GM18858 (cell line): ENCODE results near the gene DTX4.

Experiments
- ATAC-seq: cut with Tn5 transposase; IDR thresholded peaks from one replicate; pipeline ENCODE4 v1.9.1; 2021; ENCODE audit not compliant: unreplicated experiment

Gene DTX4

DNA sequence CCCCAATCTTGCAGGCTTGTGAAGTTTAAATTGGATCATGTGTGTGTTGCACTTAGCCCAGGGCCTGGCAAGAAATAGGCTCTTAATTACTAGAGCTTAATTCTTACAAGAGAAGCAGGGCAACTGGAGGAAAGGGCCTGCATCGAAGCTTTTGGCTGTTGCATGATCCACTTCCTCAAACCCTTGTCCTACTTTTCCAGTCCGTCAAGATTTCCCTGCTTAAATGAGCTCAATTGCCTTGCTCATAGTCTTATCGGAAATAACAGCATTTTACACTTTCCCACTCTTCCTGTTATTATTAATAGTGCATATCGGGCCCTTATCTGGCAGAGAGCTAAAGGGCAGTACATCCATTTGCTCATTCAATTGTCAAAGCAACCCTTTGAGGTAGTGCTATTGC lies 18.1 kb downstream of the DTX4 start:
- ATAC-seq: no peak

DNA sequence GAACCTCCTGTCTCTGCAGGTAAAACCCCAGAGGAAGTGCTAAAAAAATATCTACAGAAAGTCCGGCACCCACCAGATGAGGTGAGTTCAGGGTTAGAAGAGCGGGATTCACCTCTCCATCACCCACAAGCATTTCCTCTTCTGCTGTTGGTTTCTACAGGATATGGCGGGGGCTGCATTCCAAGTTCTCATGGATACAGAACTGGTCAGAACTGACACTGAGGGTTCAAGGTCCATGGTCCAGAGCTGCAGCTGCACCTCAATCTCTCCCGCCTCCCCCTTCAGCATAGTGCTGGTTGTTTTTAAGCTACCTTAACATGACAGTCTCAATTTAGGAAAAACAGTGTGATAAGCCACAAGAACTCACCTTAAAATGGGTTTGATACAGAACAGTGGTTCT lies 19.2 kb downstream of the DTX4 start:
- no peak for ATAC-seq

DNA sequence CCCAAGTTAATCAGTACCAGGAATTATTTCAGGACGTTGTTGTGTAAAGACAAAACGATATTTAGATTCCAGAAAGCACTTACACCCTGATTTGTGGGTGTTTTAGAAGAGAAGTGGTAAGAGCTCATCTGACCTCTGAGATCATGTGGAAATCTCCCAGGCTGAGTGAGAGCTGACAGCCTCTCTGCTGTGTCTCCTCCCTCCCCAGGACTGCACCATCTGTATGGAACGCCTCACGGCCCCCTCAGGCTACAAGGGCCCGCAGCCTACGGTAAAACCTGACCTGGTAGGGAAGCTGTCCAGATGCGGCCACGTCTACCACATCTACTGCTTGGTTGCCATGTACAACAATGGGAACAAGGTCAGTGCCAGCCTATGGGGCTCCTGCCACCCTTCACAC lies 20.0 kb downstream of the DTX4 start:
- ATAC-seq: no peak

DNA sequence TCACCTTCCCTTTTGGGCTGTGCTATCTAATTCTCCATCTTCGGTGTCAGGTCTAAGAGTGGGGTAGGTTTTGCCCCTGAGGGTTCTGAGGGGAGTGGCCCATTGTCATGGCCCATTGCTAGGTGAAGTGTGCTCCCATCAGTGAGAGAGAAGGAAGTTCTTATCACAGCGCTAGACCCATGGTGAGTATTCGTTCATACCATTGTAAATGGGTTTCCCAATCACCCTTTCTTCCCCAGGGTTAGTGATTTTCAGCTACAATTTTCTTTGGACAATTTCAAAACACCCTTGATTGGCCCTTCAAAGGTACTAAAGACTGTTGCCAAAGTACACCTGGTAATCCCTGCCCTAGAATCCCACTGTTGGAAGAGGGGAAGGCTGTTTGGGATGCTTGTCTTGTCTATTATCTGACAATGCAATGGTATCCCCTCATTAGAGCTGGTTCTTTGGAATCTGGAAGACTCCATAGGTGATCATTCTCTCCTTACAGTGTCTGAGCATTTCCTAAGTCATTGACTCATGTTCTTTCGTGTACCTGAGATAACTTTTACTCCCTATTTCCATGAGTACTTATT lies 20.6 kb downstream of the DTX4 start:
- ATAC-seq: no peak

DNA sequence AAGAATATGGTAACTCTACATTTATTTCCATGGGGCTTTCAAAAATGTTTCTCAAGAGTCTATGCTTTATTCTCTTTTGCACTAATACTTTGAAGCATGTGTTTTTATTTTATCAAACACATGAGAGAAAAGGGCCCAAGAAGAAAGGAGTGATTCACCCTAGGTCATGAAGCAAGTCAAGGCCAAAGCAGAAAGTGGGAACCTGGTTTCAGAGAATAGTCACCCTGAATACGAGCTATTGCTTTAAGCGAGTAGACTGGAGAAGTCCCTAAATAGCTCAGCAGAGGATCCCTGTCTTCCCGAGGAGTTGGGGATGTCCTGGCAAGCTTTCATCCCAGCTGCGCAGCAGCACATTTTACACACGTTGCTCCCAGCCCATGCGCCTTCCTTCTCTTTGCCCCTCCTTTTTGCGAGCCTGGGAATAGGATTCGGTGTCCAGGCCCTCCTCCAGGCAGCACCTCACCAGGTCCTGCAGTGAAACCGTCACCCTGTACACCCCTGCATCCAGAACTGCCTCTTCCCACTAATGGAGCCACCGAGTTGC lies 21.7 kb downstream of the DTX4 start:
- ATAC-seq: no peak

DNA sequence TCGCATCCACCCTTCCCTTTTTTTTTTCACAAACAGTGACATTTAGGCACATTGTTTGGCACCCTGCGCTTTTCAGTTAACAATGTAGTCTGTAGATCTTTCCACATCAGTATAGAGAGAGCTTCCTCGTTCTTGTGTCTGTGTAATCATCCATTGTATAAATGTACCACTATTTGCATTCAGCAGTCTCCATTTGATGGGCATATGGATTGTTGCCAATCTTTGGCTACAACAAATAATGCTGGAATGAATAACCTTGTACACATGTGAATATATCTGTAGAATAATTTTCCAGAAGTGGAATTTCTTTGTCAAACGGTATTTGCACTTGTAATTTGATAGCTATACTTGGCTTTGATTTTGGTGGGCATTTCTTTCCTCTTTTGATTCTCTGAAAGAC lies 23.7 kb downstream of the DTX4 start:
- ATAC-seq: no peak

DNA sequence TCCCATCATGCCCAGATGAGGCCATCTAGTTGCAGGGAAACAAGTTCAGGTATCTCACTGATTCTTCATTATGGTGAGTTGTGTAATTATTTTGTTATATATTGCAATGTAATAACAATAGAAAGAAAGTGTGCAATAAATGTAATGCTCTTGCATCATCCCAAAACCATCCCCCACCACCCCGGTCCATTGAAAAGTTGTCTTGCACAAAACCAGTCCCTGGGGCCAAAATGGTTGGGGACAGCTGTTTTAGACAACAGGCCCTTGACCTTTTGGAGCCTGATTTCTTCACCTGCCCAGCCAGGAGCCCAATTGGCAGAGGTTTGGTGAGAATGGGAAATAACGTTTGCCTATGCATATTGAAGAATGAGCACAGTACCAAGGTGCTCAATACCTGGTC lies 24.8 kb downstream of the DTX4 start:
- ATAC-seq: no peak

DNA sequence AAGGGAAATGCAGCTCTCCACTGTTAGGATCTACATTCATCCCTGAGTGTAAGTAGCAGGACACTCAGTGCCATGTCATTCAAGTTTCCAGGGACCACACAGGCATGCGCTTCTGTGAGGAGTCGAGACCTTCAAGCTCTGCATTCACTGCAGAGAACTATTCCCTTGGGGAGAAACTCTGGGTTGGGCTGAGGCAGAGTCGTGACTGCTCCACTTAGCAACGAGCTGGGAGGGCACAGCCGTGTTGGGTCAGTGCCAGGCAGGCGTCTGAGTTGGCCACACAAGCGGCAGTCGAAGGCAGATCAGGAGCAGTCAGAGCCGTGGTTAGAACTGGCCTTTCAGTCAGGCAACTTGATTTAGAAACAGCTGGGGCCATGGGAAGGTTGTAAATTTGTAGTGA lies 26.1 kb downstream of the DTX4 start:
- ATAC-seq: no peak

DNA sequence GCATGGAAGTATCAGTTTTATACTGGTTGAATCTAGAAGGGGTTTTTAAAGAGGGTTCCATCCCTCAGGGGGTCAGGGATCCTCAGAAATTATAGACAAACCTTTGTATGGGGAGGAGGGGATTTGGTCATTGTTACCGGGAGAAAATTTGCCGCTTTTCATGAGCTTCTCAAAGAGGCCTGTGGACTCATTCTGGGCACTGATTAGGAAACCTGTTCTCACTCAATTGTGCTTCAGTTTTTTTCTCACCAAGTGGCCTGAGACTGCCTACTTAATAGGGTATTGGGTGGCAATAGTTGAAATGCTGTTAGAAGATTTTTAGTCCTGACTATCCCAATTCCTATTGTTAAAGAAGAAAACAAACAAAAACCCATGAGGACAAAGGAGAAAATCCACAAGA lies 26.8 kb downstream of the DTX4 start:
- no peak for ATAC-seq

DNA sequence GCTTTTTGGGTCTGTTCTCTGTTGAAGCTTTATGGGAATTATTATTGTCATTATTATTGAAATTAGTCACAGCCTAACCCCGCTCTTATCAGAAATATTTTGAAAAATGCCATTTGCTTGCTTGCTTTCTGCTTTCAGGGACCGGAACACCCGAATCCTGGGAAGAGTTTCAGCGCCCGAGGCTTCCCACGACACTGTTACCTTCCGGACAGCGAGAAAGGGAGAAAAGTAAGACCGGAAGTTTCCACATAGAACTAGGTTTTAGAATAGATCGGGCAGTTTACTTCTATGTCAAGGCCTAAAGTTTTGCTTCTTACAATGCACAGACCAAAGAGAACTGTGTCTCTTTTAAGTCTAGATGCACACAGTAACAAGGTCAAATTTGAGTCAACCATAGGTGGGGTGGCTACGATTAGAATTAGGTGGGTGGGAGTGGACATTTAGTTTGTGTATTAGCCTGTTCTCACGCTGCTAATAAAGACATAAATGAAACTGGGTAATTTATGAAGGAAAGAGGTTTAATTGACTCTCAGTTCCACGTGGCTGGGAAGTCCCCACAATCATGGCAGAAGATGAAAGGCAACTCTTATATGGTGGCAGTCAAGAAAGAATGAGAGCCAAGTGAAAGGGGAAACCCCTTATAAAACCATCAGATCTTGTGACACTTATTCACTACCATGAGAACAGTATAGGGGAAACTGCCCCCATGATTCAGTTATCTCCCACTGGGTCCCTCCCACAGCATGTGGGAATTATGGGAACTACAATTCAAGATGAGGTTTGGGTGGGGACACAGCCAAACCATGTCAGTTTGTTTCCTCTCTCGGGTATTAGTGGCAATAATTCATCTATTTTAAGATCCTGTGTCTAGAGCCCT lies 27.9 kb downstream of the DTX4 start:
- ATAC-seq: peak; percentile 39

DNA sequence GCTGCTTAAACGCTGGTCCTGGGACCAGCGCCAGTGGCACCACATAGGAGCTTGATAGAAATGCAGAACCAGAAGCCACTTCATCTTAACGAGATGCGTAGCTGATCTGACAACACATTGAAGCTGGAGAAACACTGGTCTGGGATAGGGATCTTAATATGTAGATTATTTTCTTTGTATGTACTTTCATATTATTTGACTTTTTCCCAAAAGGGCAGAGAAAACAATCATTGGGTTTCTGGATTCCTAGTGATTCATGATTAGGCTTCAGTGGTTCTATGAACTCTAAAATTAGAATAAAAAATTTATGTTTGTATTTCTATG lies 28.5 kb downstream of the DTX4 start:
- ATAC-seq: peak; percentile 39

DNA sequence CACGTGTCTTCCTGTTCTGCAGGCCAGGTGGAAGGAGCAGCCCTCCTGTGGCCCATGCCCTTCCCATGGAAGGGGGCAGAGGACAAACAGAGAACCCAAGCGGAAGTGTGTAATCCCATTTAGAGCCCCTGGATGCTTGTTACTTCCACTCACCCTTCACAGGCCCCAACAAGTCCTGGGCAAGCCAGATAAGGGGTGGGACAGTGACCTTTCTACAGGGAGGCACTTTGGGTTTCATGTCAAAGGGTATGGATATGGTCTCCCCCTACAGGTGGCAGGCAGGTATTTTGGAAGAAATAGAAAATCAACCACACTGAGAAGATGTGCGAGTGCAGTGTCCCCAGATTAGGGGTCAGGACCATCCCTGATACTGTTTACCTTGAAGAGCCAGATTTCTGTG lies 29.4 kb downstream of the DTX4 start:
- ATAC-seq: no peak

DNA sequence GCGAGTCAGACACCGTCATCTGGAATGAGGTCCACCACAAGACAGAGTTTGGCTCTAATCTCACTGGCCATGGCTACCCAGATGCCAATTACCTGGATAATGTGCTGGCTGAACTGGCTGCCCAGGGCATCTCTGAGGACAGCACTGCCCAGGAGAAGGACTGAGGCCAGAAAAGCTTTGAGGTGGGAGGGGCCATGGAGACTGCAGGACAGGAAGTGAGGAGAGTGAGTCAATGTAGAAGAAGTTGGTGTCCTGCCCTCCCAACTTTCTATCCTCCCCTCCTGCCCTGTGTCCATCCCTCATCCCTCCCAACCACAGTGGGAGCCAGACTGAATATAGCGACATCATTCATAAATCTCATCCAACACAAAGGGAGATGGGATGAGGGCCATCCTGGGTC lies 32.8 kb downstream of the DTX4 start:
- ATAC-seq: no peak

DNA sequence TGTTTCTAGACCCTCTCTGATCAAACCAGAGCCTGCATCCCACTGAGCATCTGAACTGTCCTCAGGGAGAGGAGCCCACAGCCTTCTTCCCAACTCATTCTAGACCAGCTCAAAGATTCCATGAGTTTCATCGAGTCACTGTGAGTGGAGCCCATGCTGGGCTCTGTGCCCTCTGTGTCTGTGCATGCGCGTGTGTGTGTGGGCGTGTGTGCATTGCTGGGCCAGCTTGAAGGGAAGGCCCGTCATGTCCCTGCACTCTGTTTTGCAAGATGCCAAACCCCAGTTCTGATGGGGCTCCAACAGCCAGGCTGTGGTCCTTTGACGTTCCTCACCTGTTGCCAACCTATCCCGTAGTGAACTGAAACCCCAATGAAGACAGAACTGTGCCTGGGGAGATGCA lies 33.7 kb downstream of the DTX4 start:
- ATAC-seq: no peak

DNA sequence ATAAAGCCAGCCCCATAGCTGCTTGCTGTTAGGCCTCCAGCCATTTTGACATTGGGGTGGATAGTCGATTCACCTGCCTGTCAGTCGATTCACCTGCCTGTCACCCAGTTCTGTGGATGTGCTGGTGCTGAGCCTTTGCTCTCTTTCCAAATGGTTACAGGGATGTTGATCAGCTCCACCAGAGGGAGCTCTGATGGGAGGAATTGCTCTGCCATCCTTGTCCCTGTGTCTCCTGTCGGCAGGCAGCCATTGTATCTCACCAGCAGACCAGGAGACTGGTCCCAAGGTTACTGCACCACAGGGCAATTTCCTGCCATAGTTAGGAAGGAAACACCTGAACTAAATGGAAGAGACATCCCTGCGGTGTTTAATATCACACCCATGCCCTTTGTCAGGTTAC lies 34.7 kb downstream of the DTX4 start:
- ATAC-seq: no peak

DNA sequence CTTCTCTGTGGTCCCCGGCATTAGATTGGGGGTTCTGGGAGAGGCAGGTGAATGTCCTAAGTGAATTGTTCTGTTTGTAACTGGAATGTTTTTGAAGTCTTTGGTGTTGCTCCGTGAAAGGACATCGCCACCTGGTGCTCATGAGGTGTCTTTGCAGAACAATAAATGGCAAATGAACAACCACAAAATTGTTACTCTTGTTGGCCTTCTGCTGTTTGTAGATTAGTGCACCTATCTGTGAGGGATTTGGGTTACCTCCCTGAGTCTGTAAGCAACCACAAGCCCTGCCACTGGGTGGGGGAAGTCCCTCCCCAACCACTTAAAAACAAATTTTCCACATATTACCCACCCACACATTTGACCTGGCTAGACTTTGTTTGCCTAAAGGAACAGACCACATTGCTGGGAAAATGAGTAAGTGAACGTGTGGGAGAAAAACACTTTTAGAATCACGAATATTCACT lies 36.1 kb downstream of the DTX4 start:
- ATAC-seq: peak; percentile 78

DNA sequence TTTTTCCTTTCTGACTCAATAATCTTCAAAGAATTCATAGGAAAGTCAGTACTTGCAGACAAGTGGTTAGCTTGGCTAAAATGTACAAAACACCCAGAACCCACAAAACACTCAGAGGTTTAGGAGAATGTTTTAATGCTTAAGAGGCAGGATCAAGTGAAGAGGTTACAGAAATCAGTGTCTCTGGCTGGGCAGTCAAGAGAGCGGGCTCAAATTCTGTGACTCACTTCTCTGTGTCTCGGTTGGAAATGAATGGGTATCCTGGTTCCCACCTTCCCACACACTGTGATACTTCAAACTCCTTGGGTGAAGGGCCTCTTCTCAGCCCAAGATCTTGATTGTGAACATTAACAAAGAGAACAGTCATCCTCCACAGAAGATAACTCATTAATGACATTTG lies 37.0 kb downstream of the DTX4 start:
- no peak for ATAC-seq

DNA sequence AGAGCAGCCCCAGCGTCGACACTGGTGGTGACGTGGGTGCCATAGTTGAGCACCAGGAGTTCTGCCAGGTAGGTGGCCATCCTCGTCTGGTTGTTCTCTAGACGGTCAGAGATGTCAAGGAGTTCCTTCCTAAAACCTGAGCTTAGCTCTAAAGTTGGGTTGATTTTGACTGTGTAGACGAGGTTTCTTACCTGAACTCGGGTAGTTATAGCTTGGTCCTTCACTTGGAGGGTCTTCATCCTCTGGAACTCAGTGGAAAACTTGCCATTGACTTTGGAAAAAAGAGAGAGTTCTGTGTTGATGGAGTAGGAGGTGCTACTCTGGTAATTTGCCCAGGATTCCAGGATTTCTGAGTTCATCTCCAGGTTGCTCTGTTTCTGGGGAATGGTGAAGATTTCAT lies 40.3 kb downstream of the DTX4 start:
- ATAC-seq: no peak

DNA sequence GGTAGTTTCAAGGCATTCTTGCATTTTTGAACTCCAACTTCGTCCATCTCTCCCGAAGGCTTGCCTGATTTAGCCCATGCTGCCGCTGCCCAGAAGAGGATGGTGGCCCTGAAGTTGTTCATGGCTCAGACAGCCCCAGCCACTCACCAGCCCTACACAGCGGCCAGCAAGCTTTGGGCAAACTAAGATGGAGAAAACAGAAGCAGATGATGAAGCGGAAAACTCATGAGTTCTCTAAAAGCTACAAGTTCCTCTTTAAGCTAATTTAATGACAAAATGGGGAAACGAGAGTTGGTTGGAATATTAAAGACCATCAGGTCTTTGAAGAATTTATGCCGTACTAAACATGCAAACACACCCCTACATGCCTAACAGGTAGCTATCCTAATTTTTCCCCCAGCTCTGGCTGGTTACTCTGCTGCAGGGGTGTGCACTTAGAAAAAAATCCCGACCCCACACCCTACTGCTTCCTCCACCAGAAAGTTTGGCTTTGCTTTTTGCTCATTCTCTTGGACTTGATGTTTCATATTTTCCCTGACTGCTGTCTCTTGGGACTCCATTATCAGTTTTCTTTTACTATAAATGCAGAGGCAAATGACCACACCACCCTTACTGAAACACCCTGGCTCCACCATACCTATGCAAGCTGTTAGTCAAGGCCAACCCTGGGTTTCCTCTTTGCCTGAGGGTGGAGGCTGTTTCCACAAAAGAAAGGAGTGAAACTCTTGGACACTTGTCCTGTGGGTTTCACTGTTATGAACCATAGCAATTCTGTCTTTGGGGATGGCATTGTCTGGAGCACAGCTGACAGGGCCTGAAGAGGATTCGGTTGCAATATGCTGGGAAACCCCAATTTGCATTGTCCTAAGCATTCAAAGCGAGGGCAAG lies 41.1 kb downstream of the DTX4 start, which contains the start of gene MPEG1:
Gene MPEG1 (minus strand): TSS at position 184 of the 888 bp plus-strand sequence. CDS start 62 bp downstream, at position 122.
- ATAC-seq: no peak

DNA sequence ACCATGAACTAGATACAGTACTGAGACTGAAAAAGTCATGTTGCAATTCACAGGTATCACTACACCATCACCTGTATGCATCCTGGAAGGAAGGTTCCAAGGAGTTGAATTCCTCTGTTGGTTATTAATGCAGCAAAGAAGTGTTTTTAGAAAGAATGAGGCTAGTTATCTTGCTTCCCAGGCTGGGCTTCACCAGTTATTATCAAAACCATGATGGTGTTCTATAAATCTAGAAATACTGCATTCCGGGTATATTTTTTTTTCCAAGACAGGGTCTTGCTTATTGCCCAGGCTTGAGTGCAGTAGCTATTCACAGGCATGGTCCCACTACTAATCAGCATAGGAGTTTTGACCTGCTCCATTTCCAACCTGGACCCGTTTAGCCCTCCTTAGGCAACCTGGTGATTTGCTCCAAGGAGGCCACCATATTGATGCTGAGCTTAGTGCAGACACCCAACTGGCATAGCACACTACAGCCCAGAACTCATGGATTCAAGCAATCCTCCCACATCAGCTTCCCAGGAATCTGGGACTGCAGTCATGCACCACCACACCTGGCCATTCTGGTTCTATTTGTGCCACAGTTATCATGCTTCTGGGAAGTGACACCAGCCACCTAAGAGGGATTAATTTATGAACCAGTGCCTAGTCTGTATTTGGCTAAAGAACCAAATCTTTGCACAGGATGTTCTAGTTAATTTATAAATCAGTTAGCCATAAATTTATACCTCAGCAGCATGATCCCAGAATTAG lies 42.4 kb downstream of the DTX4 start:
- ATAC-seq: no peak
